Neural cell (in vitro differentiated cells): ENCODE data around the gene RBFOX2.

Experiments
- EZH2 ChIP-seq: fragments of 200-600, 300-800 bp; shearing (Covaris generic), sonication (generic); IDR thresholded peaks from 2 replicates; pipeline ENCODE4 v1.6.1; 2014; ENCODE audit warnings: antibody characterized with exemption, low read length, borderline replicate concordance, mild to moderate bottlenecking; ENCODE audit not compliant: insufficient read depth, poor library complexity, severe bottlenecking
- POLR2AphosphoS5 ChIP-seq: IDR thresholded peaks from 2 replicates; pipeline ENCODE4 v1.6.1; 2012
- RAD21 ChIP-seq: fragments of 450-650 bp; conservative IDR thresholded peaks from 2 replicates; pipeline ENCODE4 v1.6.1; 2014; ENCODE audit warnings: antibody characterized with exemption, mild to moderate bottlenecking, moderate library complexity
- REST ChIP-seq: IDR thresholded peaks from 2 replicates; pipeline ENCODE4 v1.6.1; 2012; ENCODE audit warnings: borderline replicate concordance
- TF ChIP-seq, protein P1 (sequence below): fragments of 450-650 bp; IDR thresholded peaks from 2 replicates; pipeline ENCODE4 v1.5.1; 2014; ENCODE audit warnings: antibody characterized with exemption, mild to moderate bottlenecking, moderate library complexity; ENCODE audit not compliant: poor library complexity, severe bottlenecking

DNA sequence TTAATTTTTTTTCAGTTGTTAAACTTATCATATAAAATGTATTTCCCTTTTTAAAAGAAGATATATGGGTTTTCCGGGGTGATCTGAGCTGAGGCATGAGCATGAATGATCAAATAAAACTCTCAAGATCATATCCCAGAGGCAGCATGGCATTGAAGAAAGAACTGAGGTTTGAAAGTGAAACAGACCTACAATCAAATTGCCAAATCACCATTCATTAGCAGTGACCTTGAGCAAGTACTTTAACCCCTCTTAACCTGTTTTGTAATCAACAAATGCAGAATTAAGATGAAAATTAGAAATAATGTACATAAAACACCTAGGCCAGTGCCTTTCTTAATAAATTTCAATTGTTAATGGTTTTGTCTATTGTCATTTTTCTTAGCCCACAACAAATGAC is 116.0 kb downstream of the RBFOX2 start:
- TF ChIP-seq EZH2 (no peak), REST (no peak), POLR2AphosphoS5 (no peak), RAD21 (no peak)
- TF ChIP-seq, protein P1, sequence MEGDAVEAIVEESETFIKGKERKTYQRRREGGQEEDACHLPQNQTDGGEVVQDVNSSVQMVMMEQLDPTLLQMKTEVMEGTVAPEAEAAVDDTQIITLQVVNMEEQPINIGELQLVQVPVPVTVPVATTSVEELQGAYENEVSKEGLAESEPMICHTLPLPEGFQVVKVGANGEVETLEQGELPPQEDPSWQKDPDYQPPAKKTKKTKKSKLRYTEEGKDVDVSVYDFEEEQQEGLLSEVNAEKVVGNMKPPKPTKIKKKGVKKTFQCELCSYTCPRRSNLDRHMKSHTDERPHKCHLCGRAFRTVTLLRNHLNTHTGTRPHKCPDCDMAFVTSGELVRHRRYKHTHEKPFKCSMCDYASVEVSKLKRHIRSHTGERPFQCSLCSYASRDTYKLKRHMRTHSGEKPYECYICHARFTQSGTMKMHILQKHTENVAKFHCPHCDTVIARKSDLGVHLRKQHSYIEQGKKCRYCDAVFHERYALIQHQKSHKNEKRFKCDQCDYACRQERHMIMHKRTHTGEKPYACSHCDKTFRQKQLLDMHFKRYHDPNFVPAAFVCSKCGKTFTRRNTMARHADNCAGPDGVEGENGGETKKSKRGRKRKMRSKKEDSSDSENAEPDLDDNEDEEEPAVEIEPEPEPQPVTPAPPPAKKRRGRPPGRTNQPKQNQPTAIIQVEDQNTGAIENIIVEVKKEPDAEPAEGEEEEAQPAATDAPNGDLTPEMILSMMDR = no peak
